HG02678 (cell line): ENCODE measurements around the gene RAB31.

ENCODE experiments used
- ATAC-seq: cut with Tn5 transposase; IDR thresholded peaks from one replicate; pipeline ENCODE4 v1.9.1; 2021; ENCODE audit warnings: mild to moderate bottlenecking, moderate library complexity; ENCODE audit not compliant: unreplicated experiment

Gene RAB31

GRCh38 chr18:9711361-9712129, 3.4 kb downstream of the RAB31 start:
- ATAC-seq, result peak; percentile 54

DNA sequence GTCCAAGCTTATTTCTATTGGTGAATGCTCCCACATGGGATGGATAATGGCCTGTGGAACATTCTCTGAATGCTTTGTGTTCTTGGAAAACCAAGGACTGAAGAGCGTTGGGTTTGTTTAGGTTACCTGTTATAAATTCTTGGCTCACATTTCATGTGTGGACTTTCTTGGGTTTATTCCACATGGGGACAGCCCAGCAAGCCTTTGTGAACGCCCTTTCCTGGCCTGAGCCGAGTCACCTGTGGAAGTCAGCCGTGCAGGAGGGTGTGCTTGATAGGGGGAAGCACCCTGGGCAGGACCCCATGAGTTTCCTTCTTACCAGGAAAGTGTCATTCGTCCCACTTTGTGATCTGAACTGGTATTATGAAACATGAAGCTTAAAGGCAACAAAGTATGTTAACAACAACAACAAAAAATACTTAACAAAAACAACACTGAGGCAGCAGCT, 4.1 kb downstream of the RAB31 start:
- ATAC-seq, result no peak

- no peak for ATAC-seq
These were observed 4.5 kb downstream of the RAB31 start for GRCh38 chr18:9712611-9713010.

- no peak for ATAC-seq
These were observed 6.4 kb downstream of the RAB31 start for GRCh38 chr18:9714266-9715087.

DNA sequence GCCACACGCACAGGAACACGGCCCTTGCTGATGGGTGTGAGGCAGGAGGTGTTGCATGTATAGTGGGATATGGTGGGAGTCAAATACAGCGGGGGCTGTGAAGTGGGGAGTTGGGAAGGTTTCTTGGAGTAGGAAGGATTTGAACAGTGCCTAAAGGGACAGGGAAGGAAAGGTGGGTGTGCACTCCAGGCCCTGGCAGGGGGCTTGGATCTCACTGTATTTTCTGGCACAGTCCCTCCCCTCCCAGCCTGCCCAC, 6.9 kb downstream of the RAB31 start:
- ATAC-seq, result no peak

- no peak for ATAC-seq
These were observed 8.1 kb downstream of the RAB31 start for GRCh38 chr18:9715978-9716774.

- no peak for ATAC-seq
These were observed 8.9 kb downstream of the RAB31 start for GRCh38 chr18:9716780-9717563.

DNA sequence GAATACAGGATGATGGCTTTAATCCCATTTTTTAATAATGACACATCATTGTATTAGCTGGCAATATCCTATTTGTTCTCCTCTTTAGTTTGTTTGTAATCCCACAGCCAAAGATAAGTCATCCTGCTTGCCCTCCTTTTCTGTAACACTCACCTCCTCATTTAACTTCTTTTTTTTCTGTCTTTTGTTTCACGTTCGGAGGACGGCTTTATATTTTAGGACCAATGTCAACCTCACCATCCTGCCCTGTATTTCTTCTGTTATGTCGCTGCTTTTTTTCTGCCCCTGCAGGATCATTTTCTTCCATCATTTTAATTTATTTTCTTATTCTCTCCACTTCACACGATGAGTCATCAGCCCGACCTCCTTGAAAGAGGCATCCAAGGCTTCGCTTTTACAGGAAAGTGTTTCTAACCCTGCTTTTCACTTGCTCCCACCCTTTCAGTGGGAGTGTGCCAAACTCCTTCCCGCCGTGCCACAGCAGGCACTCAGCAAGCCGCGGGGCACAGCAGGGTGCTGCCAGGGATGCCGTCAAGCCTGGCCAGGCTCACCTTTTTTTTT, 11.4 kb downstream of the RAB31 start:
- ATAC-seq, result no peak

GRCh38 chr18:9720327-9720726, 12.2 kb downstream of the RAB31 start:
- no peak for ATAC-seq

DNA sequence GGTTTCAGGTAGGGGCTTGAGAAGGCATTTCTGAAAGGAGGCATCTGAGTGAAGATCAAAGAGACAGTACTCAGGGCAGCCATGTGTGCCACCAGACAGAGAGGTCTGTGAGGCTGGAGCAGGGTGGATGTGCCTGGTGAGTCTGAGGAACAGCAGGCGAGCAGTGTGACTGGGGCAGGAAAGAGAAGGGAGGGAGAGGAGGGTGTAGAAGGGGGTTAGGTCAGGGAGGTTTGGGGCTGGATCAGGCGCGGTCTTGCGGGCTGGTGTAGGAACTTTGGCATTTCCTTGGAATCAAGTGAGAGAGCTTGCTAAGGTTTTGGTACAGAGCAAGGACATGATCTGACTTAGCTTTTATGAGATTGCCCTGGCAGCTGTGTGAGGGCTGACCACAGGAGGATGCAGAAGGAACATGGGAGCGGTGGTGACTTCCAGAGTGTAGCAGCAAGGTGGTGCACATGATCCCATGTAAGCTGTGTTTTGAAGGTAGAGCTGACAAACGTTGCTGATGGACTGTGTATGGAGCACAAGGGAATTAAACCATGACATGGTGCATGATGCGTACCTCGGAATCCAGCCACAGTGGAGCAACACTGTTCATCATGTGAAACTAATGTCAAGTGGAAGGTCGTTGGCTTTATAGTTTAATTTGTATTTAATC, 13.9 kb downstream of the RAB31 start:
- no peak for ATAC-seq

- no peak for ATAC-seq
These were observed 14.6 kb downstream of the RAB31 start for GRCh38 chr18:9722691-9723090.

DNA sequence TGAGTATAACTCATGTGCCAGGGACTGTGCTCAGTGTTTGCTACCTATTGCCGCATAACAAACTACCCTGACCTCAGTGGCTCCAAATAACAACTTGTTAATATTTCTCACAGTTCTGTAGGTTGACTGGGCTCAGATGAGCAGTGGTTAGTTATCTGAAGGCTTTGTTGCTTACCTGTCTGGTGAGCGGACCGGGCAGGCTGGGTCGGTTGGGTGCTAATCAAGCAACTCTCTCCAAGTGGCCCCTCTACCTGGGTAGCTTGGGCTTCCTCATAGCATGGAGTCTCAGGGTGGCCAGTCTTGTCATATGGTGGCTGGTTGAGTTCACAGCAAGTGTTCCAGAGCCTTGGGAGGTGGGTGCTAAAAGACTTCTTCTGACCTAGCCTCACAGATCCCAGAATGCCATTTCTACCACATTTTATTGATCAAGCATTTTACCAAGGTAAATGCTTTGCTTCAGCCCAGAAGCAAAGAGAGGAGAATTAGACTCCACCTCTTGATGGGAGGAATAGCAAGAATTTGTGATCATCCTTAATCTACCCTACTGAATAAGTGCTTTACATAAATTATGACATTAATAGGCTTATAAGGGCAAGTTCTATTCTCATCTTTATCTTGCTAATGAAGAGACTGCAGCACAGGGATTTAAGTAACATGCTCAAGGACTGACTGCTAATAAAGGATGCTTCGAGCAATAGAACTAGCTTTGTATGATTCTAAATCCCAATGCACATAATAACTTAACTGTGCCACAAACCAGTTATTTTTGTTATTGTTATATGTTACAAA, 16.9 kb downstream of the RAB31 start:
- ATAC-seq, result no peak

- no peak for ATAC-seq
These were observed 18.1 kb downstream of the RAB31 start for GRCh38 chr18:9726175-9726574.

DNA sequence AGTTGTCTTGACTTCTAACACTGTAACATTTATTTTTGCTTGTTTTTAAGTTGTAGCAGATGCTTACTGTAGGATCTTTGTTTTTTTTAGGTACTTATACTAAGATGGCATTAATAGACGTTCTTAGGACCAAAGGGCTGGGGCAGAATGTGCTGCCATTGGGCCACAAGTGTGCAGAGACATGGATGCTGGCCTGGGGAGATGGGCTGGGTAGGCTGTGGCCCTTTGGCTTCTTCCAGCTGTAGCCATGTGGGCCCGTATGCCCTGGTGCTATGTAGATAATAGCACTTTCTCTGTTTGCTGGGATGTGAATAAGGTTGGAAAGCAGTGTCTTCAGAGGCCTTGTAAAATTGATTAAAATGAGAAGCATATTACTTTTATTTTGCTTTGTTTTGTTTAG, 18.8 kb downstream of the RAB31 start:
- ATAC-seq, result no peak

DNA sequence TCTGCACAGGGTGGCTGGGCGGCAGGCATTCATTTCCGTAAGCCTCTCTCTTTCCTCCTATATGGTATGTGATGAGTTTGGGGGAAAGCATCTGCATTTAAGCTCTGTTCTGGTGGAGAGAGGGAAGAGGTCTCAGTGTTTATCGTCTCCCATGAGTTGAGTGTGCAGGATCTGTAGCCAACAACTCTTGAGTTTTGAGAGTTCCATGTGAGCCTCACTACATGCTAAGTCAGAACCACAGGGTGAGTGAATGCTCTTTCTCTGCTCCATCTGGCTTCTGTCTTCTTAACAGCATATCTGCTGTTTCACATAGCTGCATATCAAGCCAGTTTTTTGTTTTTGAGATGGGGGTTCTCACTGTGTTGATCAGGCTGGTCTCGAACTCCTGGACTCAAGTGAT, 22.7 kb downstream of the RAB31 start:
- ATAC-seq, result no peak

DNA sequence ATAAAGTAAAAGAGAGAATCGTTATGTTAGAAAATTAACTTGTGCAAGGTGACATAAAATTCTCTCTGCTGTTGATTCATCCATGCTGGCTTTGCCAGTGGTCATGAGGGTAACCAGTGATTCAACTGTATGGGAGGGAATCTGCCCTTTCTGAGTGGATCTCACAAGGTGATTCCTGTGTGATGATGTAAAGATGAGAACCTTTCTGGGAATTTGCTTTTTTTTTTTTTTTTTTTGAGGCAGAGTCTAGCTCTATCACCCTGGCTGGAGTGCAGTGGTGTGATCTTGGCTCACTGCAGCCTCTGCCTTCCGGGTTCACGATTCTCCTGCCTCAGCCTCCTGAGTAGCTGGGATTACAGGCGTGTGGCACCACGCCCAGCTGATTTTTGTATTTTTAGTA, 23.3 kb downstream of the RAB31 start:
- no peak for ATAC-seq

GRCh38 chr18:9732031-9732430, 23.9 kb downstream of the RAB31 start:
- ATAC-seq, result no peak

DNA sequence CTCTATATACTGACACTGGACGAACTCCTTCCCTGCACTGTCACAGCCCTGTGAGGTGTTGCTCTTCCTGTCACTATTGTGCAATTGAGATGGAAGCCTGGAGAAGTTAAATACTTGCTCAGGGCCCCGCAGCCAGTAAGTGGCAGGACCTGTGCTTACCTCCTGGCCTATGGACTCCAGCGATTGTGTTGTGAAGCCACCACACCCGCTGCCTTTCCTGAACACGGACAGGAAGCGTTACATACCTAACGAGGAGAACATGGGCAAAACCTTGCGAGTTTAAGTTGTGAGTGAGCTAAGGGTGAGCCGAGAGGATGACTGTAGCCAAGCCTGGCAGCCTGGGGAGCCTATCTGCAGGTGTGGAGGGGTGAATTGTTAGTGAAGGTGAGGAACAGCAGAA, 26.1 kb downstream of the RAB31 start:
- no peak for ATAC-seq

DNA sequence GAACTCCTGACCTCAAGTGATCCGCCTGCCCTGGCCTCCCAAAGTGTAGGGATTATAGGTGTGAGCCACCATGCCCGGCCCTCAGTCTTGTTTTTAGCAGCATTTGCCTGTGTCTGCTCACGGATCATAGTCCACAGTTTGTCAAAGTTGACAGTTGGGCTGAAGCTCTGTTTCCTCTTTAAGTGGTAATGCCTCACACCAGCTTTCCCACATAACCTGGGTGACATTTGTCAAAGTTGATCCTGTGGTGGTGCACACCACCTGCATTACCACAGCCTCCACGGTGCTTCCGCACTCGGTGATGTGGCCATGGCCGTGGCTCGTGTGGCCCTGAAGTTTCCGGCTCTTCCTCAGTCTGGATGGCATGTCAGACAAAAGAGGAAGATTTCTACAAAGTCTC, 27.1 kb downstream of the RAB31 start:
- ATAC-seq, result no peak
